ENCODE results near the gene ADAP1. TPM values are rescaled to one million over a fixed set of nuclear protein-coding genes. Genes with fewer than 3 reads are reported as not detected.

Gene ADAP1
- total and polyA plus RNA-seq, 2 of the 13 experiments (the other 11 are each of a cell fraction or from before 2014, with no cell fraction given), result 10.5 to 24.6 TPM

DNA sequence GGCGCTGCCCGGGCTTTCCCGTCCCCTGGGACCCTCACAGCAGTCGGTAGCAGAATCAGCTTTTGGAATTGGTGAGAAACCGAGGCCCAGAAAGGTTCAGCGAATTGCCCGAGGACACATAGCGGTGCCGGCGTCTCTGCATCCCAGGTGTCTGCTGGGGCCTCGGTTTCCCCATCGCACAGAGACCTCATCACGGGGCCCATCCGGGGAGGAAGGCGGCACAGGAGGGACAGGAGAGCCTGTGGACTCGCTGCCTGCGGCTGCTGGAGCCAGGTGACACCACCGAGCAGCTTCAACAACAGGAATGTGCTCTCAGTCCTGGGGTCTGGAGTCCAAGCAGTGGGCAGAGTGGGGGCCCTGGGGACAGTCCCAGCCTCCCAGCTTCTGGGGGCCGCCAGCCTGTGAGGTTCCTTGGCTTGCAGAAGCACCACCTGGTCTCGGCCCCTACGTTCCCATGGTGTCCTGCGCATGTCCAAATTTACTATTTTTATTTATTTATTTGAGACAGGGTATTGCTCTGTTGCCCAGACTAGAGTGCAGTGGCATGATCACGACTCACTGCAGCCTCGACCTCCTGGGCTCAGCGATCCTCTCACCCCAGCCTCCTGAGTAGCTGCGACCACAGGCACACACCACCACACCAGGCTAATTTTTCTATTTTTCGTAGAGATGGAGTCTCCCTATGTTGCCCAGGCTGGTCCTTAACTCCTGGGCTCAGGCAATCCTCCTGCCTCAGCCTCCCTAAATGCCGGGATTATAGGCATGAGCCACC, 21.4 kb upstream of the ADAP1 start (continued):
- TF ChIP-seq ZNF318 (CRISPR knock-in tag; IDR thresholded peaks at IDR 0.05), result no peak
- 0 out of 4 replicates have a peak, but pooled peaks of 1 of the 2 experiments have one; percentile 3 for TF ChIP-seq HMGXB4 (CRISPR knock-in tag; IDR thresholded peaks at IDR 0.05; ENCODE audit: borderline replicate concordance in 1 of 2, low read depth in 1 of 2)
- TF ChIP-seq, protein P1, sequence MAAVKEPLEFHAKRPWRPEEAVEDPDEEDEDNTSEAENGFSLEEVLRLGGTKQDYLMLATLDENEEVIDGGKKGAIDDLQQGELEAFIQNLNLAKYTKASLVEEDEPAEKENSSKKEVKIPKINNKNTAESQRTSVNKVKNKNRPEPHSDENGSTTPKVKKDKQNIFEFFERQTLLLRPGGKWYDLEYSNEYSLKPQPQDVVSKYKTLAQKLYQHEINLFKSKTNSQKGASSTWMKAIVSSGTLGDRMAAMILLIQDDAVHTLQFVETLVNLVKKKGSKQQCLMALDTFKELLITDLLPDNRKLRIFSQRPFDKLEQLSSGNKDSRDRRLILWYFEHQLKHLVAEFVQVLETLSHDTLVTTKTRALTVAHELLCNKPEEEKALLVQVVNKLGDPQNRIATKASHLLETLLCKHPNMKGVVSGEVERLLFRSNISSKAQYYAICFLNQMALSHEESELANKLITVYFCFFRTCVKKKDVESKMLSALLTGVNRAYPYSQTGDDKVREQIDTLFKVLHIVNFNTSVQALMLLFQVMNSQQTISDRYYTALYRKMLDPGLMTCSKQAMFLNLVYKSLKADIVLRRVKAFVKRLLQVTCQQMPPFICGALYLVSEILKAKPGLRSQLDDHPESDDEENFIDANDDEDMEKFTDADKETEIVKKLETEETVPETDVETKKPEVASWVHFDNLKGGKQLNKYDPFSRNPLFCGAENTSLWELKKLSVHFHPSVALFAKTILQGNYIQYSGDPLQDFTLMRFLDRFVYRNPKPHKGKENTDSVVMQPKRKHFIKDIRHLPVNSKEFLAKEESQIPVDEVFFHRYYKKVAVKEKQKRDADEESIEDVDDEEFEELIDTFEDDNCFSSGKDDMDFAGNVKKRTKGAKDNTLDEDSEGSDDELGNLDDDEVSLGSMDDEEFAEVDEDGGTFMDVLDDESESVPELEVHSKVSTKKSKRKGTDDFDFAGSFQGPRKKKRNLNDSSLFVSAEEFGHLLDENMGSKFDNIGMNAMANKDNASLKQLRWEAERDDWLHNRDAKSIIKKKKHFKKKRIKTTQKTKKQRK (IDR thresholded peaks at IDR 0.05; ENCODE audit: low read length), result no peak
- TF ChIP-seq ZBTB26 (CRISPR knock-in tag; IDR thresholded peaks at IDR 0.05; ENCODE audit: borderline replicate concordance), result 0 out of 2 replicates have a peak, but pooled peaks have one; percentile 16
- TF ChIP-seq ZBTB7A (CRISPR knock-in tag; IDR thresholded peaks at IDR 0.05), result no peak
- TF ChIP-seq ZNF101 (CRISPR knock-in tag; IDR thresholded peaks at IDR 0.05; ENCODE audit: borderline replicate concordance, low read depth), result no peak
- no peak for TF ChIP-seq GPN1 (CRISPR knock-in tag; IDR thresholded peaks at IDR 0.05; ENCODE audit: borderline replicate concordance)
- peak; percentile 32 for TF ChIP-seq RBFOX2 (IDR thresholded peaks at IDR 0.05; ENCODE audit: low read depth, low read length)
- TF ChIP-seq, protein P2, sequence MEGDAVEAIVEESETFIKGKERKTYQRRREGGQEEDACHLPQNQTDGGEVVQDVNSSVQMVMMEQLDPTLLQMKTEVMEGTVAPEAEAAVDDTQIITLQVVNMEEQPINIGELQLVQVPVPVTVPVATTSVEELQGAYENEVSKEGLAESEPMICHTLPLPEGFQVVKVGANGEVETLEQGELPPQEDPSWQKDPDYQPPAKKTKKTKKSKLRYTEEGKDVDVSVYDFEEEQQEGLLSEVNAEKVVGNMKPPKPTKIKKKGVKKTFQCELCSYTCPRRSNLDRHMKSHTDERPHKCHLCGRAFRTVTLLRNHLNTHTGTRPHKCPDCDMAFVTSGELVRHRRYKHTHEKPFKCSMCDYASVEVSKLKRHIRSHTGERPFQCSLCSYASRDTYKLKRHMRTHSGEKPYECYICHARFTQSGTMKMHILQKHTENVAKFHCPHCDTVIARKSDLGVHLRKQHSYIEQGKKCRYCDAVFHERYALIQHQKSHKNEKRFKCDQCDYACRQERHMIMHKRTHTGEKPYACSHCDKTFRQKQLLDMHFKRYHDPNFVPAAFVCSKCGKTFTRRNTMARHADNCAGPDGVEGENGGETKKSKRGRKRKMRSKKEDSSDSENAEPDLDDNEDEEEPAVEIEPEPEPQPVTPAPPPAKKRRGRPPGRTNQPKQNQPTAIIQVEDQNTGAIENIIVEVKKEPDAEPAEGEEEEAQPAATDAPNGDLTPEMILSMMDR (CRISPR knock-in tag; IDR thresholded peaks at IDR 0.05), result no peak
